GM19239 (cell line): ENCODE results near the gene MYMK.

ENCODE experiments used
- DNase-seq: peaks from one replicate; pipeline ENCODE4 v3.0.0; 2011; ENCODE audit warnings: low spot score; ENCODE audit not compliant: insufficient read length
- FAIRE-seq: peaks from 2 replicates; lab custom pipeline; 2011; peaks lifted over from hg19 to GRCh38; lab: Jason Lieb, UNC

MYMK gene

GRCh38 chr9:133472753-133473378 lies 51.9 kb downstream of the MYMK start:
- FAIRE-seq = no peak
- no peak for DNase-seq

- no peak for FAIRE-seq
- DNase-seq = no peak
Measured at GRCh38 chr9:133472277-133472645, 52.5 kb downstream of the MYMK start.

GRCh38 chr9:133471551-133472276 lies 53.0 kb downstream of the MYMK start:
- FAIRE-seq (no peak), DNase-seq (no peak)

- no peak for DNase-seq
- no peak for FAIRE-seq
Measured at GRCh38 chr9:133470988-133471387, 53.8 kb downstream of the MYMK start.

- FAIRE-seq (no peak), DNase-seq (no peak)
Measured at GRCh38 chr9:133470427-133470924, 54.3 kb downstream of the MYMK start.

GRCh38 chr9:133468777-133469421 lies 55.9 kb downstream of the MYMK start:
- DNase-seq = no peak
- no peak for FAIRE-seq

- DNase-seq (no peak), FAIRE-seq (no peak)
Measured at GRCh38 chr9:133468374-133468773, 56.4 kb downstream of the MYMK start.

GRCh38 chr9:133467101-133467500 lies 57.7 kb downstream of the MYMK start:
- FAIRE-seq = no peak
- DNase-seq = no peak

GRCh38 chr9:133465984-133466383 lies 58.8 kb downstream of the MYMK start:
- FAIRE-seq = no peak
- DNase-seq = no peak

- DNase-seq (no peak), FAIRE-seq (no peak)
Measured at GRCh38 chr9:133464638-133465037, 60.1 kb downstream of the MYMK start.
